CD14-positive monocyte (primary cell): Measurements from ENCODE around the gene NCR3LG1. TPM values are rescaled to one million over a fixed set of nuclear protein-coding genes. Genes with fewer than 3 reads are reported as not detected.

Experiments
- DNase-seq, 3 donors: peaks; one replicate each; pipeline ENCODE4 v3.0.0-alpha.2; 2011 to 2022
- H2AFZ ChIP-seq: 2 replicates; pipeline ENCODE4 v1.6.0; 2012; ENCODE audit warnings: mild to moderate bottlenecking, low read depth, low read length, inconsistent platforms; ENCODE audit not compliant: insufficient read depth, poor library complexity, severe bottlenecking
- H3K27ac ChIP-seq, 2 donors: 1 replicate in 1 of 2; 2 replicates in 1 of 2; pipeline ENCODE4 v1.5.1; 2012 to 2013; ENCODE audit warnings: low read length in 2 of 2, control low read depth in 1 of 2, inconsistent platforms in 1 of 2, low read depth in 1 of 2, mild to moderate bottlenecking in 1 of 2
- H3K27me3 ChIP-seq, 2 donors: one replicate each; pipeline versions ENCODE4 v1.6.0 to v1.6.1; 2011 to 2013; ENCODE audit warnings: low read length in 2 of 2; ENCODE audit not compliant: control insufficient read depth in 2 of 2, insufficient read depth in 2 of 2
- H3K36me3 ChIP-seq, 2 donors: replicated peaks in 1 of 2; 1 replicate in 1 of 2; 2 replicates in 1 of 2; pipeline versions ENCODE4 v1.5.1 to v1.6.1; 2012 to 2013; ENCODE audit warnings: low read length in 2 of 2, control low read depth in 1 of 2, inconsistent platforms in 1 of 2, mild to moderate bottlenecking in 1 of 2; ENCODE audit not compliant: insufficient read depth in 2 of 2, control insufficient read depth in 1 of 2
- H3K4me1 ChIP-seq, 2 donors: 1 replicate in 1 of 2; 2 replicates in 1 of 2; pipeline versions ENCODE4 v1.5.1 to v1.6.1; 2012 to 2013; ENCODE audit warnings: low read length in 2 of 2, control low read depth in 1 of 2, inconsistent platforms in 1 of 2, mild to moderate bottlenecking in 1 of 2, moderate library complexity in 1 of 2; ENCODE audit not compliant: insufficient read depth in 2 of 2, control insufficient read depth in 1 of 2
- H3K4me2 ChIP-seq: replicated peaks from 2 replicates; pipeline ENCODE3; 2012; ENCODE audit warnings: low read length, moderate library complexity, mild to moderate bottlenecking; ENCODE audit not compliant: poor library complexity, severe bottlenecking; ENCODE audit errors: extremely low read depth
- H3K4me3 ChIP-seq, 3 experiments: fragments of 200-600 bp in 1 of 3; sonication (generic) in 1 of 3; replicated peaks in 1 of 3; 1 replicate in 2 of 3; 2 replicates in 1 of 3; pipeline ENCODE4 v1.5.1; 2011 to 2013; ENCODE audit warnings: low read length in 3 of 3, mild to moderate bottlenecking in 3 of 3, control low read depth in 2 of 3, low read depth in 2 of 3, inconsistent platforms in 1 of 3, moderate library complexity in 1 of 3
- H3K79me2 ChIP-seq: 2 replicates; pipeline ENCODE4 v1.6.0; 2012; ENCODE audit warnings: mild to moderate bottlenecking, control low read depth, inconsistent platforms, low read length, moderate library complexity; ENCODE audit not compliant: insufficient read depth
- H3K9ac ChIP-seq: 2 replicates; pipeline ENCODE4 v1.6.0; 2017; ENCODE audit warnings: low read length, mild to moderate bottlenecking; ENCODE audit not compliant: insufficient read depth, poor library complexity, severe bottlenecking
- H3K9me3 ChIP-seq, 2 donors: replicated peaks in 1 of 2; 1 replicate in 1 of 2; 2 replicates in 1 of 2; pipeline versions ENCODE4 v1.5.1 to v1.6.1; 2012 to 2013; ENCODE audit warnings: low read length in 2 of 2, control low read depth in 1 of 2; ENCODE audit not compliant: control insufficient read depth in 1 of 2, insufficient read depth in 1 of 2
- H4K20me1 ChIP-seq: 2 replicates; pipeline ENCODE4 v1.6.0; 2012; ENCODE audit warnings: mild to moderate bottlenecking, low read length, control low read depth, moderate library complexity; ENCODE audit not compliant: insufficient read depth
- H3K27ac Mint-ChIP-seq, 7 donors: one replicate each; pipeline ENCODE4 v1.8.0; 2020; ENCODE audit warnings: mild to moderate bottlenecking in 7 of 7, mixed read lengths in 7 of 7, moderate library complexity in 6 of 7, inconsistent platforms in 2 of 7
- H3K27me3 Mint-ChIP-seq, 3 donors: one replicate each; pipeline ENCODE4 v1.8.0; 2021 to 2022; ENCODE audit warnings: low read depth in 3 of 3, mild to moderate bottlenecking in 3 of 3, mixed read lengths in 3 of 3, moderate library complexity in 3 of 3, inconsistent platforms in 1 of 3
- H3K36me3 Mint-ChIP-seq, 2 donors: one replicate each; pipeline ENCODE4 v1.8.0; 2020; ENCODE audit warnings: mixed read lengths in 2 of 2, inconsistent platforms in 1 of 2, mild to moderate bottlenecking in 1 of 2
- H3K4me1 Mint-ChIP-seq: one replicate; pipeline ENCODE4 v1.8.0; 2020; ENCODE audit warnings: mild to moderate bottlenecking, mixed read lengths
- H3K4me3 Mint-ChIP-seq, 2 donors: one replicate each; pipeline ENCODE4 v1.8.0; 2020; ENCODE audit warnings: mild to moderate bottlenecking in 2 of 2, mixed read lengths in 2 of 2, moderate library complexity in 1 of 2
- H3K9me3 Mint-ChIP-seq, 7 donors: one replicate each; pipeline ENCODE4 v1.8.0; 2020 to 2022; ENCODE audit warnings: mixed read lengths in 7 of 7, mild to moderate bottlenecking in 6 of 7, moderate library complexity in 6 of 7, inconsistent platforms in 2 of 7
- CTCF ChIP-seq: fragments of 200-600 bp; IDR thresholded peaks from one replicate; pipeline ENCODE4 v1.8.0; 2022; ENCODE audit warnings: antibody characterized with exemption, mild to moderate bottlenecking
- WGBS: methylation state at CpG from one replicate; pipeline ENCODE4 v1.1.5; 2013; ENCODE audit warnings: missing lambda C conversion rate; ENCODE audit not compliant: insufficient coverage; 5-methylcytosine and 5-hydroxymethylcytosine counted together
- intact Hi-C, 2 donors: fragments of 100-400 bp; cut with micrococcal nuclease; formaldehyde crosslinking; loops; one replicate each; pipeline versions ENCODE4 v1.15.0 to v1.15.1; 2023
- polyA plus RNA-seq, 3 donors: library from polyadenylated mRNA; depleted of rRNA in 1 of 3; unstranded in 2 of 3; stranded (reverse) in 1 of 3; fragments of 300-500 nt in 2 of 3; fragments of >200 nt in 1 of 3; fragmentation: Illumina TruSeq in 2 of 3; gene quantifications; 1 replicate in 2 of 3; 2 replicates in 1 of 3; pipeline ENCODE4 v1.2.3, GENCODE V29; 2012 to 2021

NCR3LG1 gene
- polyA plus RNA-seq, 3 donors, result 0.05 to 1.1 (median 0.15) TPM

DNA sequence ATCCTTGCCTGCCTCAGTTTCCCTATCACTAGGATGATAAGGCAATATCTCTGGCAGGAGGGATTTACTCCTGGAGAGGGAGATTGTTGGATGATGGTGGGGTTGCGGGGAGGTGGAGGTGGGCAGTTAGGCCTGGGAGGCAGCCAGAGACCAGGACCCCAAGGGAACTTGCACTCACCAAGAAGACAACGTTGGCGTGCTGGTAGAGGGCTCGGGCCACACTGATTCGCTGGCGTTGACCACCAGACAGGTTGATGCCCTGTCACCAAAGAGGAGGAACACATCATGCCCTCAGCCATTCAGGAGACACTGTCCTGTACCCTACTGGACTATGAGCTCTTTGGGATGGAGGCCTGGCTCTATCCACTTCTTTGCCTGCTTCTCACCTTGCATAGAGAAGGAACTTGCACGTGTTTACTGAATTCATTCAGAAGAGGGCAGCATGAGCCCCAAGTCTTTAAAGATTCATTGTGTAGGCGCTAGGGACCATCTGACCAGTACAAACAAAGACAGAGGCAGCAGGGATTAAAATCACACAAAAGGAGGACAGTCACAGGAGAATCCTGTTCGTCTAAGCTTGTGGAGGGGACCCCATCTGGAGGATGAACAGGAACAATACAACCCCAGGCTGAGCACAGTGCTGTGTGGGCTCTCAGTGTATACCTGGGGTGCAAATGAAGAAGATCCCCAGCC is 61.0 kb downstream of the NCR3LG1 start:
- 96% methylated on average over 7 of the region's 9 CpGs for WGBS
- intact Hi-C loops, result no loop called here
- H3K4me3 Mint-ChIP-seq, result no peak overlapping the region
- H3K79me2 ChIP-seq, result no peaks in the 10 kb centered on the region
- H3K27ac Mint-ChIP-seq, result no peak overlapping the region
- H3K27ac ChIP-seq, result no peak overlapping the region
- no peaks in the 10 kb centered on the region for H3K36me3 ChIP-seq
- no peaks in the 10 kb centered on the region for H3K27me3 ChIP-seq
- peaks cover 0 to 4% (median 1%) of the 10 kb centered on the region in 3 donors for H3K27me3 Mint-ChIP-seq
- H3K9me3 ChIP-seq, result no peaks in the 10 kb centered on the region
- H3K4me3 ChIP-seq, result no peak overlapping the region
- H2AFZ ChIP-seq, result no peak overlapping the region
- H3K4me2 ChIP-seq, result no peak overlapping the region
- H3K9me3 Mint-ChIP-seq, result peaks cover 0 to 5% (median 1%) of the 10 kb centered on the region in 7 donors
- H3K9ac ChIP-seq, result no peak overlapping the region
- no peaks in the 10 kb centered on the region for H3K4me1 ChIP-seq
- no peak for TF ChIP-seq CTCF
- no peaks in the 10 kb centered on the region for H4K20me1 ChIP-seq
- no peaks in the 10 kb centered on the region for H3K36me3 Mint-ChIP-seq
- DNase-seq, result no peak
- H3K4me1 Mint-ChIP-seq, result no peaks in the 10 kb centered on the region

GRCh38 chr11:17413414-17414316 is 62.1 kb downstream of the NCR3LG1 start:
- WGBS, result 93% methylated on average over 6 of the region's 15 CpGs
- Histone ChIP-seq H3K4me2 (no peak overlapping the region), H4K20me1 (no peaks in the 10 kb centered on the region), H3K27ac (no peak overlapping the region), H3K27me3 (no peaks in the 10 kb centered on the region), H3K4me1 (no peaks in the 10 kb centered on the region), H2AFZ (no peak overlapping the region), H3K79me2 (no peaks in the 10 kb centered on the region), H3K9me3 (no peaks in the 10 kb centered on the region), H3K4me3 (no peak overlapping the region), H3K36me3 (no peaks in the 10 kb centered on the region), H3K9ac (no peak overlapping the region)
- H3K9me3 Mint-ChIP-seq, result peaks cover 0 to 2% (median 0%) of the 10 kb centered on the region in 7 donors
- H3K27me3 Mint-ChIP-seq, result peaks cover 0 to 4% (median 3%) of the 10 kb centered on the region in 3 donors
- no peaks in the 10 kb centered on the region for H3K36me3 Mint-ChIP-seq
- peak overlapping the region in 1 of 7 donors; percentile 20 for H3K27ac Mint-ChIP-seq
- no peak overlapping the region for H3K4me3 Mint-ChIP-seq
- intact Hi-C loops, result no loop called here
- no peaks in the 10 kb centered on the region for H3K4me1 Mint-ChIP-seq
- DNase-seq, result no peak
- TF ChIP-seq CTCF, result no peak
